HEK293 (cell line): Measurements from ENCODE around the gene C1D.

Experiments used
- HIC1 ChIP-seq: fragments of 450-650 bp; formaldehyde crosslinking; IDR thresholded peaks from 2 replicates; pipeline ENCODE4 v1.5.1; 2016; ENCODE audit warnings: missing biosample characterization, missing genetic modification characterization
- ZNF214 ChIP-seq: fragments of 450-650 bp; formaldehyde crosslinking; IDR thresholded peaks from 2 replicates; pipeline ENCODE4 v1.5.1; 2017; ENCODE audit warnings: missing biosample characterization, mild to moderate bottlenecking, missing genetic modification characterization, borderline replicate concordance

- TF ChIP-seq ZNF214, result no peak
- TF ChIP-seq HIC1 (tag by site-specific recombination), result no peak
Observed at GRCh38 chr2:68023904-68024303, 38.9 kb downstream of the C1D start.
